CD14-positive monocyte (primary cell): ENCODE data around the gene NMNAT1. TPM values are rescaled to one million over a fixed set of nuclear protein-coding genes. Genes with fewer than 3 reads are reported as not detected.

Source experiments
- DNase-seq, 3 donors: peaks; one replicate each; pipeline ENCODE4 v3.0.0-alpha.2; 2011 to 2022
- H2AFZ ChIP-seq: 2 replicates; pipeline ENCODE4 v1.6.0; 2012; ENCODE audit warnings: mild to moderate bottlenecking, low read depth, low read length, inconsistent platforms; ENCODE audit not compliant: insufficient read depth, poor library complexity, severe bottlenecking
- H3K27ac ChIP-seq, 2 donors: 1 replicate in 1 of 2; 2 replicates in 1 of 2; pipeline ENCODE4 v1.5.1; 2012 to 2013; ENCODE audit warnings: low read length in 2 of 2, control low read depth in 1 of 2, inconsistent platforms in 1 of 2, low read depth in 1 of 2, mild to moderate bottlenecking in 1 of 2
- H3K27me3 ChIP-seq, 2 donors: one replicate each; pipeline versions ENCODE4 v1.6.0 to v1.6.1; 2011 to 2013; ENCODE audit warnings: low read length in 2 of 2; ENCODE audit not compliant: control insufficient read depth in 2 of 2, insufficient read depth in 2 of 2
- H3K36me3 ChIP-seq, 2 donors: replicated peaks in 1 of 2; 1 replicate in 1 of 2; 2 replicates in 1 of 2; pipeline versions ENCODE4 v1.5.1 to v1.6.1; 2012 to 2013; ENCODE audit warnings: low read length in 2 of 2, control low read depth in 1 of 2, inconsistent platforms in 1 of 2, mild to moderate bottlenecking in 1 of 2; ENCODE audit not compliant: insufficient read depth in 2 of 2, control insufficient read depth in 1 of 2
- H3K4me1 ChIP-seq, 2 donors: 1 replicate in 1 of 2; 2 replicates in 1 of 2; pipeline versions ENCODE4 v1.5.1 to v1.6.1; 2012 to 2013; ENCODE audit warnings: low read length in 2 of 2, control low read depth in 1 of 2, inconsistent platforms in 1 of 2, mild to moderate bottlenecking in 1 of 2, moderate library complexity in 1 of 2; ENCODE audit not compliant: insufficient read depth in 2 of 2, control insufficient read depth in 1 of 2
- H3K4me2 ChIP-seq: replicated peaks from 2 replicates; pipeline ENCODE3; 2012; ENCODE audit warnings: low read length, moderate library complexity, mild to moderate bottlenecking; ENCODE audit not compliant: poor library complexity, severe bottlenecking; ENCODE audit errors: extremely low read depth
- H3K4me3 ChIP-seq, 3 experiments: fragments of 200-600 bp in 1 of 3; sonication (generic) in 1 of 3; replicated peaks in 1 of 3; 1 replicate in 2 of 3; 2 replicates in 1 of 3; pipeline ENCODE4 v1.5.1; 2011 to 2013; ENCODE audit warnings: low read length in 3 of 3, mild to moderate bottlenecking in 3 of 3, control low read depth in 2 of 3, low read depth in 2 of 3, inconsistent platforms in 1 of 3, moderate library complexity in 1 of 3
- H3K79me2 ChIP-seq: 2 replicates; pipeline ENCODE4 v1.6.0; 2012; ENCODE audit warnings: mild to moderate bottlenecking, control low read depth, inconsistent platforms, low read length, moderate library complexity; ENCODE audit not compliant: insufficient read depth
- H3K9ac ChIP-seq: 2 replicates; pipeline ENCODE4 v1.6.0; 2017; ENCODE audit warnings: low read length, mild to moderate bottlenecking; ENCODE audit not compliant: insufficient read depth, poor library complexity, severe bottlenecking
- H3K9me3 ChIP-seq, 2 donors: replicated peaks in 1 of 2; 1 replicate in 1 of 2; 2 replicates in 1 of 2; pipeline versions ENCODE4 v1.5.1 to v1.6.1; 2012 to 2013; ENCODE audit warnings: low read length in 2 of 2, control low read depth in 1 of 2; ENCODE audit not compliant: control insufficient read depth in 1 of 2, insufficient read depth in 1 of 2
- H4K20me1 ChIP-seq: 2 replicates; pipeline ENCODE4 v1.6.0; 2012; ENCODE audit warnings: mild to moderate bottlenecking, low read length, control low read depth, moderate library complexity; ENCODE audit not compliant: insufficient read depth
- H3K27ac Mint-ChIP-seq, 7 donors: one replicate each; pipeline ENCODE4 v1.8.0; 2020; ENCODE audit warnings: mild to moderate bottlenecking in 7 of 7, mixed read lengths in 7 of 7, moderate library complexity in 6 of 7, inconsistent platforms in 2 of 7
- H3K27me3 Mint-ChIP-seq, 3 donors: one replicate each; pipeline ENCODE4 v1.8.0; 2021 to 2022; ENCODE audit warnings: low read depth in 3 of 3, mild to moderate bottlenecking in 3 of 3, mixed read lengths in 3 of 3, moderate library complexity in 3 of 3, inconsistent platforms in 1 of 3
- H3K36me3 Mint-ChIP-seq, 2 donors: one replicate each; pipeline ENCODE4 v1.8.0; 2020; ENCODE audit warnings: mixed read lengths in 2 of 2, inconsistent platforms in 1 of 2, mild to moderate bottlenecking in 1 of 2
- H3K4me1 Mint-ChIP-seq: one replicate; pipeline ENCODE4 v1.8.0; 2020; ENCODE audit warnings: mild to moderate bottlenecking, mixed read lengths
- H3K4me3 Mint-ChIP-seq, 2 donors: one replicate each; pipeline ENCODE4 v1.8.0; 2020; ENCODE audit warnings: mild to moderate bottlenecking in 2 of 2, mixed read lengths in 2 of 2, moderate library complexity in 1 of 2
- H3K9me3 Mint-ChIP-seq, 7 donors: one replicate each; pipeline ENCODE4 v1.8.0; 2020 to 2022; ENCODE audit warnings: mixed read lengths in 7 of 7, mild to moderate bottlenecking in 6 of 7, moderate library complexity in 6 of 7, inconsistent platforms in 2 of 7
- WGBS: methylation state at CpG from one replicate; pipeline ENCODE4 v1.1.5; 2013; ENCODE audit warnings: missing lambda C conversion rate; ENCODE audit not compliant: insufficient coverage; 5-methylcytosine and 5-hydroxymethylcytosine counted together
- intact Hi-C, 2 donors: fragments of 100-400 bp; cut with micrococcal nuclease; formaldehyde crosslinking; loops; one replicate each; pipeline versions ENCODE4 v1.15.0 to v1.15.1; 2023
- polyA plus RNA-seq, 3 donors: library from polyadenylated mRNA; depleted of rRNA in 1 of 3; unstranded in 2 of 3; stranded (reverse) in 1 of 3; fragments of 300-500 nt in 2 of 3; fragments of >200 nt in 1 of 3; fragmentation: Illumina TruSeq in 2 of 3; gene quantifications; 1 replicate in 2 of 3; 2 replicates in 1 of 3; pipeline ENCODE4 v1.2.3, GENCODE V29; 2012 to 2021
- TF ChIP-seq, protein P1 (sequence below): fragments of 200-600 bp; IDR thresholded peaks from one replicate; pipeline ENCODE4 v1.8.0; 2022; ENCODE audit warnings: antibody characterized with exemption, mild to moderate bottlenecking

The NMNAT1 gene
- polyA plus RNA-seq, 3 donors = 6.8 to 9.9 (median 7.1) TPM

DNA sequence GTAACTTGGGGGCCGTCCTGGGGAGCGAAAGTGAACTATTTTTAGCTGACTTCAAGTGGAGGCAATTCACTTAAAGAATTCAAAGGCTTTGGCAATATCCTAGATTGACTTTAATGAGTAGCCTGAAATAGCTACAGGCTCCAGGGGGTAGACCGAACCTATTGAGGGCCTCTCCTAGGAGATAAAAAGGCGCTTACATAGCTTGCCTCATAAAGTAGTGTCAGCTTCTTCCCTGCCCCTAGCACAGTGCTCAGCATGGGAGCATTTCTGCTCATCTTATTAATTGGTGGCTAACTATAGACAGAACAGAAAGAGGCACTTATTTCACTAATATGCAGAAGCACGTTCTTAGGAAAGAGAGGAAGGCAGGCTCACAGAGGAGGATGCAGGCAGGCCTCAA, 20.9 kb upstream of the NMNAT1 start:
- Histone ChIP-seq H4K20me1 (no peaks in the 10 kb centered on the region), H3K9ac (no peak overlapping the region), H3K79me2 (no peaks in the 10 kb centered on the region), H3K9me3 (no peaks in the 10 kb centered on the region), H3K36me3 (no peaks in the 10 kb centered on the region), H2AFZ (no peak overlapping the region), H3K4me1 (no peaks in the 10 kb centered on the region), H3K27me3 (no peaks in the 10 kb centered on the region), H3K4me2 (no peak overlapping the region), H3K27ac (no peak overlapping the region), H3K4me3 (no peak overlapping the region)
- Mint-ChIP-seq H3K4me3 (no peak overlapping the region), H3K27ac (no peak overlapping the region), H3K27me3 (peaks cover 0 to 3% (median 1%) of the 10 kb centered on the region in 3 donors), H3K4me1 (no peaks in the 10 kb centered on the region), H3K9me3 (peaks cover 0 to 3% (median 0%) of the 10 kb centered on the region in 7 donors), H3K36me3 (peaks cover 0 to 4% of the 10 kb centered on the region in 2 donors)
- intact Hi-C loops = no loop called here
- 95% methylated on average over 3 of the region's 5 CpGs for WGBS
- TF ChIP-seq, protein P1, sequence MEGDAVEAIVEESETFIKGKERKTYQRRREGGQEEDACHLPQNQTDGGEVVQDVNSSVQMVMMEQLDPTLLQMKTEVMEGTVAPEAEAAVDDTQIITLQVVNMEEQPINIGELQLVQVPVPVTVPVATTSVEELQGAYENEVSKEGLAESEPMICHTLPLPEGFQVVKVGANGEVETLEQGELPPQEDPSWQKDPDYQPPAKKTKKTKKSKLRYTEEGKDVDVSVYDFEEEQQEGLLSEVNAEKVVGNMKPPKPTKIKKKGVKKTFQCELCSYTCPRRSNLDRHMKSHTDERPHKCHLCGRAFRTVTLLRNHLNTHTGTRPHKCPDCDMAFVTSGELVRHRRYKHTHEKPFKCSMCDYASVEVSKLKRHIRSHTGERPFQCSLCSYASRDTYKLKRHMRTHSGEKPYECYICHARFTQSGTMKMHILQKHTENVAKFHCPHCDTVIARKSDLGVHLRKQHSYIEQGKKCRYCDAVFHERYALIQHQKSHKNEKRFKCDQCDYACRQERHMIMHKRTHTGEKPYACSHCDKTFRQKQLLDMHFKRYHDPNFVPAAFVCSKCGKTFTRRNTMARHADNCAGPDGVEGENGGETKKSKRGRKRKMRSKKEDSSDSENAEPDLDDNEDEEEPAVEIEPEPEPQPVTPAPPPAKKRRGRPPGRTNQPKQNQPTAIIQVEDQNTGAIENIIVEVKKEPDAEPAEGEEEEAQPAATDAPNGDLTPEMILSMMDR = no peak
- DNase-seq = no peak

GRCh38 chr1:9927259-9927658, 16.0 kb upstream of the NMNAT1 start:
- no peaks in the 10 kb centered on the region for H3K27me3 Mint-ChIP-seq
- Histone ChIP-seq H3K4me1 (no peaks in the 10 kb centered on the region), H3K27ac (no peak overlapping the region), H3K9me3 (no peaks in the 10 kb centered on the region), H3K27me3 (no peaks in the 10 kb centered on the region), H3K9ac (no peak overlapping the region), H3K36me3 (peaks cover 22 to 32% of the 10 kb centered on the region in 2 donors), H2AFZ (no peak overlapping the region), H3K4me3 (no peak overlapping the region), H3K4me2 (no peak overlapping the region), H4K20me1 (no peaks in the 10 kb centered on the region), H3K79me2 (no peaks in the 10 kb centered on the region)
- no peak overlapping the region for H3K27ac Mint-ChIP-seq
- no peak for DNase-seq
- H3K4me3 Mint-ChIP-seq = no peak overlapping the region
- intact Hi-C loops = no loop called here
- peaks cover 0 to 2% (median 0%) of the 10 kb centered on the region in 7 donors for H3K9me3 Mint-ChIP-seq
- peaks cover 22 to 45% of the 10 kb centered on the region in 2 donors for H3K36me3 Mint-ChIP-seq
- peaks cover 2% of the 10 kb centered on the region for H3K4me1 Mint-ChIP-seq
- TF ChIP-seq, protein P1 = no peak
- WGBS = 76% methylated on average over 4 of the region's 5 CpGs
